ENCODE results near the gene SOCS2. TPM values are rescaled to one million over a fixed set of nuclear protein-coding genes. Genes with fewer than 3 reads are reported as not detected.

SOCS2 gene
- under 1 TPM in 1 of 6 donors, not detected in 5; 0.55 TPM for polyA plus RNA-seq (ENCODE audit: low read depth in 6 of 6)

GRCh38 chr12:93571925-93572711, at the start of gene SOCS2:
TSS of gene SOCS2 (plus strand) at chr12:93572675. CDS start at chr12:93572898, 223 bp downstream.
- peak; percentile 15 for DNase-seq
- peak within 1 kb of the TSS; percentile 89 to 96 (median 92) for H3K4me3 Mint-ChIP-seq
- H3K27me3 Mint-ChIP-seq: peaks cover 46 to 61% (median 50%) of the 10 kb centered on the region in 3 donors
- H3K4me1 Mint-ChIP-seq: peaks cover 21 to 23% (median 23%) of the 10 kb centered on the region in 3 donors
- H3K9me3 Mint-ChIP-seq: peaks cover 0 to 2% (median 0%) of the 10 kb centered on the region in 7 donors
- peak within 1 kb of the TSS in 1 of 6 donors; percentile 82 for H3K27ac Mint-ChIP-seq
- peaks cover 0 to 8% of the 10 kb centered on the region in 2 donors for H3K36me3 Mint-ChIP-seq
- ATAC-seq (ENCODE audit: low read depth in 2 of 2): peak in 1 of 2 donors; percentile 17

- peak overlapping the region in 1 of 8 donors; percentile 35 for H3K4me3 Mint-ChIP-seq
- no peaks in the 10 kb centered on the region for H3K36me3 Mint-ChIP-seq
- no peak for DNase-seq
- no peaks in the 10 kb centered on the region for H3K9me3 Mint-ChIP-seq
- peaks cover 6 to 9% (median 8%) of the 10 kb centered on the region in 3 donors for H3K27me3 Mint-ChIP-seq
- ATAC-seq (ENCODE audit: low read depth in 2 of 2): no peak
- no peaks in the 10 kb centered on the region for H3K4me1 Mint-ChIP-seq
- no peak overlapping the region for H3K27ac Mint-ChIP-seq
Observed at GRCh38 chr12:93524386-93525133, 47.9 kb upstream of the SOCS2 start.

GRCh38 chr12:93526786-93527428, 45.6 kb upstream of the SOCS2 start:
- Mint-ChIP-seq H3K27ac (no peak overlapping the region), H3K36me3 (peaks cover 0 to under 1% of the 10 kb centered on the region in 2 donors), H3K4me3 (no peak overlapping the region), H3K4me1 (peaks cover 0 to 8% (median 4%) of the 10 kb centered on the region in 3 donors), H3K9me3 (peaks cover 0 to under 1% (median 0%) of the 10 kb centered on the region in 7 donors), H3K27me3 (peaks cover 6 to 9% (median 8%) of the 10 kb centered on the region in 3 donors)
- ATAC-seq (ENCODE audit: low read depth in 2 of 2) (no peak), DNase-seq (no peak)

GRCh38 chr12:93530358-93530757, 42.1 kb upstream of the SOCS2 start:
- no peak for DNase-seq
- Mint-ChIP-seq H3K9me3 (peaks cover 0 to 9% (median 2%) of the 10 kb centered on the region in 7 donors), H3K27ac (no peak overlapping the region), H3K4me1 (peaks cover 2 to 15% (median 4%) of the 10 kb centered on the region in 3 donors), H3K27me3 (peaks cover 0 to 9% (median 0%) of the 10 kb centered on the region in 3 donors), H3K36me3 (peaks cover 0 to 8% of the 10 kb centered on the region in 2 donors), H3K4me3 (no peak overlapping the region)
- ATAC-seq (ENCODE audit: low read depth in 2 of 2): no peak

GRCh38 chr12:93533310-93533709, 39.2 kb upstream of the SOCS2 start:
- DNase-seq (no peak), ATAC-seq (ENCODE audit: low read depth in 2 of 2) (no peak)
- Mint-ChIP-seq H3K27me3 (no peaks in the 10 kb centered on the region), H3K9me3 (peaks cover 0 to 9% (median 2%) of the 10 kb centered on the region in 7 donors), H3K4me3 (no peak overlapping the region), H3K36me3 (peaks cover 0 to 8% of the 10 kb centered on the region in 2 donors), H3K4me1 (peaks cover 17 to 31% (median 23%) of the 10 kb centered on the region in 3 donors), H3K27ac (no peak overlapping the region)

GRCh38 chr12:93536111-93536765, 36.2 kb upstream of the SOCS2 start:
- Mint-ChIP-seq H3K4me3 (peak overlapping the region in 6 of 8 donors; percentile 16 to 69 (median 50)), H3K4me1 (peaks cover 13 to 26% (median 24%) of the 10 kb centered on the region in 3 donors), H3K27me3 (peaks cover 0 to 8% (median 0%) of the 10 kb centered on the region in 3 donors), H3K27ac (peak overlapping the region in 1 of 6 donors; percentile 32), H3K9me3 (peaks cover 0 to 9% (median 2%) of the 10 kb centered on the region in 7 donors), H3K36me3 (peaks cover 4 to 8% of the 10 kb centered on the region in 2 donors)
- DNase-seq: no peak
- ATAC-seq (ENCODE audit: low read depth in 2 of 2): peak in 1 of 2 donors; percentile 5

GRCh38 chr12:93536766-93537488, 35.5 kb upstream of the SOCS2 start:
- Mint-ChIP-seq H3K27ac (peak overlapping the region in 3 of 6 donors; percentile 31 to 46 (median 32)), H3K4me1 (peaks cover 13 to 26% (median 24%) of the 10 kb centered on the region in 3 donors), H3K27me3 (peaks cover 0 to 8% (median 0%) of the 10 kb centered on the region in 3 donors), H3K4me3 (peak overlapping the region in 6 of 8 donors; percentile 16 to 69 (median 50)), H3K9me3 (peaks cover 0 to 8% (median 2%) of the 10 kb centered on the region in 7 donors), H3K36me3 (peaks cover 4 to 7% of the 10 kb centered on the region in 2 donors)
- ATAC-seq (ENCODE audit: low read depth in 2 of 2) (peak; percentile 82 to 88), DNase-seq (peak; percentile 8)

- Mint-ChIP-seq H3K9me3 (no peaks in the 10 kb centered on the region), H3K4me1 (peaks cover 13 to 25% (median 17%) of the 10 kb centered on the region in 3 donors), H3K27me3 (peaks cover 0 to 8% (median 0%) of the 10 kb centered on the region in 3 donors), H3K27ac (no peak overlapping the region), H3K36me3 (peaks cover 0 to 4% of the 10 kb centered on the region in 2 donors), H3K4me3 (peak overlapping the region in 1 of 8 donors; percentile 2)
- no peak for DNase-seq
- ATAC-seq (ENCODE audit: low read depth in 2 of 2): no peak
Observed at GRCh38 chr12:93537769-93538168, 34.7 kb upstream of the SOCS2 start.

GRCh38 chr12:93539821-93540220, 32.7 kb upstream of the SOCS2 start:
- peaks cover 13 to 25% (median 17%) of the 10 kb centered on the region in 3 donors for H3K4me1 Mint-ChIP-seq
- H3K4me3 Mint-ChIP-seq: no peak overlapping the region

GRCh38 chr12:93540466-93540865, 32.0 kb upstream of the SOCS2 start:
- DNase-seq (no peak), ATAC-seq (ENCODE audit: low read depth in 2 of 2) (no peak)
- H3K27me3 Mint-ChIP-seq: peaks cover 0 to 14% (median 9%) of the 10 kb centered on the region in 3 donors
- peaks cover 13 to 24% (median 17%) of the 10 kb centered on the region in 3 donors for H3K4me1 Mint-ChIP-seq
- H3K36me3 Mint-ChIP-seq: peaks cover 0 to 10% of the 10 kb centered on the region in 2 donors
- H3K27ac Mint-ChIP-seq: peak overlapping the region in 1 of 6 donors; percentile 42
- H3K9me3 Mint-ChIP-seq: no peaks in the 10 kb centered on the region
- no peak overlapping the region for H3K4me3 Mint-ChIP-seq

More at GRCh38 chr12:93539821-93540220, 32.7 kb upstream of the SOCS2 start:
- no peak for DNase-seq
- no peak for ATAC-seq (ENCODE audit: low read depth in 2 of 2)
- Mint-ChIP-seq H3K27me3 (peaks cover 0 to 14% (median 9%) of the 10 kb centered on the region in 3 donors), H3K9me3 (no peaks in the 10 kb centered on the region), H3K27ac (no peak overlapping the region), H3K36me3 (peaks cover 0 to 10% of the 10 kb centered on the region in 2 donors)

GRCh38 chr12:93541578-93542225, 30.8 kb upstream of the SOCS2 start:
- H3K27me3 Mint-ChIP-seq: peaks cover 0 to 14% (median 9%) of the 10 kb centered on the region in 3 donors
- no peak overlapping the region for H3K27ac Mint-ChIP-seq
- no peak overlapping the region for H3K4me3 Mint-ChIP-seq
- no peaks in the 10 kb centered on the region for H3K9me3 Mint-ChIP-seq
- ATAC-seq (ENCODE audit: low read depth in 2 of 2): no peak
- peaks cover 0 to 10% of the 10 kb centered on the region in 2 donors for H3K36me3 Mint-ChIP-seq
- DNase-seq: no peak
- peaks cover 3 to 12% (median 4%) of the 10 kb centered on the region in 3 donors for H3K4me1 Mint-ChIP-seq

All from naive B cell (primary cell).